Measurements from ENCODE around the gene PCYT1B.
"Not testable (repeated sequence)": the region's sequence is repeated elsewhere in the genome, so short reads cannot be mapped to it uniquely, and the experiment has no call there.

PCYT1B gene

DNA sequence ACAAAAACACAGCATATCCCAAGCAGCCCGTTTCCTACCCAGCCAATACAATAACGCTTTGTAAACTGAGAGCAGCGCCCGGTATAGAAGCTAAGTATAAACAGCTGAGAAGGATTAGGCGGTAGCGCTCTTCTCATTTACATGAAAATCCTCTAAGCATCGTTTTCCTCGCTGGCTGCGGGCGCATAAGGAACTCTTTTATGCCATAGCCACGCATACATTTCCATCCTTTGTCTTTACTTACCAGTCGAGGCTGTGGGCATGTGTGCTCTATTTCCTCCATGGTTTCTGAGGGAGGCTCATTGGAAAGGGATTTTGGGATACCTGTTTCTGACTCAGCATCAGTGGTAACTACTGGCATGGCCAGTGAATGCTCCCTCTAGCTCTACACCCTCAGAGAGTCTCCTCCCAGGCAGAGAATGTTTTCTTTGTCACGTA, 383 bp downstream of the PCYT1B start:
- peak; percentile 13 for DNase-seq (ENCODE audit: low read depth)
- peak overlapping the region; percentile 29 for H3K4me3 ChIP-seq (ENCODE audit: low read depth, low read length)

DNA sequence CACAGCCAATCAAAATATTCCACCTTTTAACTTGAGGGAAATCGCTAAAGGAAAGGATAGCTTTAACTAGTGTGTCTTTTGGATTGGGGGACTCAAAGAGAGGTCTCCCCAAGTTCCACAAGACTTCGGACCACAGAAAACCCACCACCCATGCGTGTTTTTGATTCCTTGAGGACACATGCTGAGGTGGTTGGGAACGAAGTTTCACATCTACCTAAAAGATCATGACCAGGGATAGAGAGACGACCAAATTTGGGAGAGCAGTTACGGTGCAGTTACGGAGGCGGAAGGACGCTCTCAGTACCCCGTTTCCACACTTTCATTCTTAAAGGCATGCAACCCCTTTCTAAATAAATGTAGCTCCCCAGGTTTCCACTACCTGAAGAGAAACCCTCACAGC, 1.1 kb downstream of the PCYT1B start:
- DNase-seq (ENCODE audit: low read depth) = no peak
- H3K4me3 ChIP-seq (ENCODE audit: low read depth, low read length) = no peak overlapping the region
- TF ChIP-seq, protein P1, sequence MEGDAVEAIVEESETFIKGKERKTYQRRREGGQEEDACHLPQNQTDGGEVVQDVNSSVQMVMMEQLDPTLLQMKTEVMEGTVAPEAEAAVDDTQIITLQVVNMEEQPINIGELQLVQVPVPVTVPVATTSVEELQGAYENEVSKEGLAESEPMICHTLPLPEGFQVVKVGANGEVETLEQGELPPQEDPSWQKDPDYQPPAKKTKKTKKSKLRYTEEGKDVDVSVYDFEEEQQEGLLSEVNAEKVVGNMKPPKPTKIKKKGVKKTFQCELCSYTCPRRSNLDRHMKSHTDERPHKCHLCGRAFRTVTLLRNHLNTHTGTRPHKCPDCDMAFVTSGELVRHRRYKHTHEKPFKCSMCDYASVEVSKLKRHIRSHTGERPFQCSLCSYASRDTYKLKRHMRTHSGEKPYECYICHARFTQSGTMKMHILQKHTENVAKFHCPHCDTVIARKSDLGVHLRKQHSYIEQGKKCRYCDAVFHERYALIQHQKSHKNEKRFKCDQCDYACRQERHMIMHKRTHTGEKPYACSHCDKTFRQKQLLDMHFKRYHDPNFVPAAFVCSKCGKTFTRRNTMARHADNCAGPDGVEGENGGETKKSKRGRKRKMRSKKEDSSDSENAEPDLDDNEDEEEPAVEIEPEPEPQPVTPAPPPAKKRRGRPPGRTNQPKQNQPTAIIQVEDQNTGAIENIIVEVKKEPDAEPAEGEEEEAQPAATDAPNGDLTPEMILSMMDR (conservative IDR thresholded peaks at IDR 0.05; ENCODE audit: low read depth, low read length) = no peak

More for the DNA sequence above, 383 bp downstream of the PCYT1B start:
- TF ChIP-seq, protein P1 (conservative IDR thresholded peaks at IDR 0.05; ENCODE audit: low read depth, low read length) = no peak

DNA sequence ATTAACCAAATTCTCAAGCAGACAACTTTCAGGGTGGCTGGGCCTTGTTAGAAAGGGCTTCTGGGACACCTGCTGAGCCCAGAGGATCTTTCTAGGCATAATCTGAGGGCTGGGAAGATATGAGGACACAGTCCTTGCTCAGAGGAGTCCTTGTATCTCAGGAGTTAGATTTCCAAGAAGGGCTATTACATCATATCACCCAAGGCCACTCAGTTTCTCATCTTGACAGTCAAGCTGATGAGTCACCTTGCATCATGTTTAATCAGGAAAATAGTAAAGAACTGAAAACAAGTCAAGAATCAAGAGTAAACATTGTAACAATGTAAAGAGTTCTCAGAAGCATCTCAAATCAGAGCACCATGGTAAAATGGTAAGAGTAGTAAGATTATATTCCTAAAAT, 4.0 kb downstream of the PCYT1B start:
- TF ChIP-seq, protein P1 (conservative IDR thresholded peaks at IDR 0.05; ENCODE audit: low read depth, low read length) = no peak
- peak; percentile 2 for DNase-seq (ENCODE audit: low read depth)
- no peak overlapping the region for H3K4me3 ChIP-seq (ENCODE audit: low read depth, low read length)

DNA sequence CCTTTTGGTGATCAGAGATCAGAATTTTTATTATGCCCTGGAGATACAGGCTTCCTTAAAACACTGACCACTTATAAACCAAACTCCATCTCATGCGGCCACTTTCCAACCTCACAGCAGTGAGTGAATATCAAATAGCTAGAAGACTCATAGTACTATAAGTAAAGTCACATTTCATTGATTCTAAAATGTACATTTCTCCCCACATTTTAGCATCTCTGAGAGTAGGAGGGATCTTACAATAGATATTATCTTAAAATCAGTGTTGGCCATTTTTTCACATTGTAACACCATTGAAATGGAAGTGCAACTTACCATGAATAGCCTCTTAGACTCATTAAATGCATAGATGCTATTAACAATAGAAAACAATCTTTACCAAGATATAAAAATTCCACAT, 17.4 kb downstream of the PCYT1B start:
- H3K4me3 ChIP-seq (ENCODE audit: low read depth, low read length) = no peak overlapping the region
- DNase-seq (ENCODE audit: low read depth) = no peak
- TF ChIP-seq, protein P1 (conservative IDR thresholded peaks at IDR 0.05; ENCODE audit: low read depth, low read length) = no peak

DNA sequence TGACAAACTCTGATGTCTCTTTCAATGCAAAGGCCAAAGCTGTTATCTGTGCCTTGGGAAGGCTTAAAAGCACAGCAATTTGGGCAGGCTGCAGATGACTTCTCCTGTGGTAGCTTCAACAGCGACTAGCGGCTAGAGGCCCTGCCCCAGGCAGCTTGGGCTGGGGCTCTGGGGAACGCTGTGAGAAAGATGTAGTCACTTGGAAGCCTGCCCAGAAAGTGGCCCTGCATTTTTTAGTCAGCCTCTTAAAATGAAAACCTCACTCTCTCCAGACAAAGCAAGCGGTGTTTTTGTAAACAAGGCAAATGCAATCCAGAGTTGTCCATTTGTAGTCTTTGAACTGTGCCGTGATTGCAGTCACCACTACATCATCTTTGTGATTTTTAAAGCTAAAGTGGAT, 27.5 kb downstream of the PCYT1B start:
- DNase-seq (ENCODE audit: low read depth) = peak; percentile 62
- H3K4me3 ChIP-seq (ENCODE audit: low read depth, low read length) = no peak overlapping the region
- TF ChIP-seq, protein P1 (conservative IDR thresholded peaks at IDR 0.05; ENCODE audit: low read depth, low read length) = no peak

DNA sequence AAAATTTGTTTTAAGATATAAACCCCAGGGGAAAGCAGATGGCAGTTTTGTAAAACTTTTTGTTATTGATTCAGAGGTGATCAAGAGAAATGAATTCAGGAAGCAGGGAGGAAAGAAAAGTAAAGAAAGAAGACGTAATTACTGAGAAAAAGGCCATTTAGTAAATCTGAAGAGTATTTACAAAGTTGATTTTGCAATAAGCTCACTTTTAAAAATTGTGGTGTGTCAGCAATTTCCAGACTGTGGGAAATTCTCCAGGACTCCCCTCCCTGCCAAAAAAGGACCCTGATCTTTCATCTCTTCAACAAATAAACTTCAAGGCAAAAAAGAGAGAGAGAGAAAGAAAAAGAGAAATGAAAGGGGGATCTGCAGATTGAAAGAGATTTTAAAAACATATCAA, 36.6 kb downstream of the PCYT1B start:
- H3K4me3 ChIP-seq (ENCODE audit: low read depth, low read length) = no peak overlapping the region
- TF ChIP-seq, protein P1 (conservative IDR thresholded peaks at IDR 0.05; ENCODE audit: low read depth, low read length) = no peak
- DNase-seq (ENCODE audit: low read depth) = no peak

DNA sequence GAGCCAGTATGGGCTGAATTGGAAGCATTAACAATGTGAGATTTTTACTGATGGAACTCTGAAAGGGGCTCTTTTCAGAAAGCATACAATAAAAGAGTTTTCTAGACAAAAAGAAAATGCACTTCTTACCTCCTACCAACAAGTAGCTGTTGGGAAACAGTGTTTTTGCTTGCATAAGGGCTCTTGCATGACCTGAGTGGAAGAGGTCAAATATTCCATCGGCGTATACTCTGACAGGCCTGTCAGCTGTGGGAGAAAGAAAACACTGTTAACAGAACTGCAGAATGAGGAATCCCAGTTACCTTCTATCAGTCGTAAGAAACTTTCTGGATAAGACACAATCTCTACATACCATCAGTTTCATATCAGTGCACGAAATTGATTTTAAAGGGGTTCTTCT, 39.5 kb downstream of the PCYT1B start:
- TF ChIP-seq, protein P1 (conservative IDR thresholded peaks at IDR 0.05; ENCODE audit: low read depth, low read length) = no peak
- H3K4me3 ChIP-seq (ENCODE audit: low read depth, low read length) = no peak overlapping the region
- peak; percentile 61 for DNase-seq (ENCODE audit: low read depth)

DNA sequence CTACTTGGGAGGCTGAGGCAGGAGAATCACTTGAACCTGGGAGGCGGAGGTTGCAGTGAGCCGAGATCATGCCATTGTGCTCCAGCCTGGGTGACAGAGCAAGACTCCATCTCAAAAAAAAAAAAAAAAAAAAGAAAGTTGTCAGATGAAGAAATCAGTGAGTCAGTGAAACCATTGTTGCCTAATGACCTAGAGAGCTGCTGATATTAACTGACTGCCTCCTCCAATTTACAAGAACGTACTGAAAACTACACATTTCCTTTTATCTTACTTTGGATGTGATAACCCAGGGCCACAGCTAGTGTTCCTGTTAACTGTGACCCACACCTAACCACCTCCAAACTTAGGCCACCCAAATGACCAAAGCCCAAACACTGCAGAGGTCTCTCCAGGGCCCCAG, 41.2 kb downstream of the PCYT1B start:
- DNase-seq (ENCODE audit: low read depth); H3K4me3 ChIP-seq (ENCODE audit: low read depth, low read length): not testable (repeated sequence)
